VCaP (cell line): ENCODE measurements around the gene C8A.

Experiments
- H3K27ac ChIP-seq: fragments of 450-650 bp; 2 replicates; pipeline ENCODE4 v1.5.1; 2017
- TF ChIP-seq, protein P1 (sequence below): fragments of 450-650 bp; conservative IDR thresholded peaks from 2 replicates; pipeline ENCODE4 v1.5.1; 2017; ENCODE audit warnings: mild to moderate bottlenecking, moderate library complexity

C8A gene

DNA sequence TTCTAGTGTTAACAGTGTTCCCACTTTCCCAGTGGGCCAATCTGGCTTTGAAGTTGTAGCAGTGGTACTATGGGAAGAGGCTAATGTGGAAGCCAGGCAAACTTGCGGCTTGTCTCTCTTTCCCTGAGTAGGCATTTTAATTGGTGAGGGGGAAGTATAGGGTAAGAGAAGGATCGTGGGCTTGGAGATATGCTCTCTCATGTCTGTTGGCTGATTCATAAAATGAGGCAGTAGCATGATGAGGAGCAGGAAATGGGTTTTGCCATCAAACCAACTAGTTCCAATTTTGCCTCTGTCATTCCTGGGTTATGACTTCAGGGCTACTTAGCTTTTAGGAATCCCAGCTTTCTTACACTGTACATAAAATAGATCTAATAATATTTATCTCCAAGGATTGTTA, 12.1 kb downstream of the C8A start:
- TF ChIP-seq, protein P1, sequence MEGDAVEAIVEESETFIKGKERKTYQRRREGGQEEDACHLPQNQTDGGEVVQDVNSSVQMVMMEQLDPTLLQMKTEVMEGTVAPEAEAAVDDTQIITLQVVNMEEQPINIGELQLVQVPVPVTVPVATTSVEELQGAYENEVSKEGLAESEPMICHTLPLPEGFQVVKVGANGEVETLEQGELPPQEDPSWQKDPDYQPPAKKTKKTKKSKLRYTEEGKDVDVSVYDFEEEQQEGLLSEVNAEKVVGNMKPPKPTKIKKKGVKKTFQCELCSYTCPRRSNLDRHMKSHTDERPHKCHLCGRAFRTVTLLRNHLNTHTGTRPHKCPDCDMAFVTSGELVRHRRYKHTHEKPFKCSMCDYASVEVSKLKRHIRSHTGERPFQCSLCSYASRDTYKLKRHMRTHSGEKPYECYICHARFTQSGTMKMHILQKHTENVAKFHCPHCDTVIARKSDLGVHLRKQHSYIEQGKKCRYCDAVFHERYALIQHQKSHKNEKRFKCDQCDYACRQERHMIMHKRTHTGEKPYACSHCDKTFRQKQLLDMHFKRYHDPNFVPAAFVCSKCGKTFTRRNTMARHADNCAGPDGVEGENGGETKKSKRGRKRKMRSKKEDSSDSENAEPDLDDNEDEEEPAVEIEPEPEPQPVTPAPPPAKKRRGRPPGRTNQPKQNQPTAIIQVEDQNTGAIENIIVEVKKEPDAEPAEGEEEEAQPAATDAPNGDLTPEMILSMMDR = no peak
- peak overlapping the region; percentile 69 for H3K27ac ChIP-seq

GRCh38 chr1:56867491-56867890, 12.9 kb downstream of the C8A start:
- H3K27ac ChIP-seq = peak overlapping the region; percentile 69
- TF ChIP-seq, protein P1 = no peak

GRCh38 chr1:56868761-56869160, 14.2 kb downstream of the C8A start:
- TF ChIP-seq, protein P1 = no peak
- H3K27ac ChIP-seq = peak overlapping the region; percentile 69

DNA sequence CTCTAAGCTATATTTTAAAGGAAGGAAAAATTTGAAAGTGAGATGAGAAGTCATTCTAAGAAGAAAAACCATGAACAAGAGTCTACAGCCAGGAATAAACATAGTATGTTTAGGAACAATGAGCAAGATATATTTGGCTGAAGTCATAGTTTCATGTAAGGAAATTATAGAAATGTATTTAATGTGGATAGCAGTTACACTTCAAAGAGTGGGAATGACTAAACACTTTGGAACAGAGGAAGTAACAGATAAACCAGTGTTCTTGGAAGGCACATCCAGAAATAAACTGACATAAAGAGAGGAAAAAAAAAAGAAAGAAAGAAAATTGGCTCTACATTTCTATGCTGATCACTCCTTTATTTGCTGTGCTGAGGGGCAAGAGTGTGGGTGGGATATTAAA, 18.0 kb downstream of the C8A start:
- TF ChIP-seq, protein P1 = no peak

GRCh38 chr1:56873213-56873612, 18.6 kb downstream of the C8A start:
- TF ChIP-seq, protein P1 = no peak
- H3K27ac ChIP-seq = no peak overlapping the region

More for the DNA sequence above, 18.0 kb downstream of the C8A start:
- no peak overlapping the region for H3K27ac ChIP-seq

- TF ChIP-seq, protein P1 = no peak
- no peak overlapping the region for H3K27ac ChIP-seq
Measured at GRCh38 chr1:56874689-56875088, 20.1 kb downstream of the C8A start.

GRCh38 chr1:56877973-56878372, 23.4 kb downstream of the C8A start:
- no peak overlapping the region for H3K27ac ChIP-seq
- TF ChIP-seq, protein P1 = no peak

GRCh38 chr1:56880774-56881173, 26.2 kb downstream of the C8A start:
- H3K27ac ChIP-seq = no peak overlapping the region
- TF ChIP-seq, protein P1 = no peak
